ENCODE measurements around the gene DICER1. TPM values are rescaled to one million over a fixed set of nuclear protein-coding genes. Genes with fewer than 3 reads are reported as not detected.

The DICER1 gene
- total RNA-seq, 2 donors from 2014 or later: 52.4 to 52.5 TPM

GRCh38 chr14:95068521-95068920 lies 88.8 kb downstream of the DICER1 start:
- no peak for DNase-seq (ENCODE audit: low spot score)

GRCh38 chr14:95068080-95068479 lies 89.2 kb downstream of the DICER1 start:
- no peak for DNase-seq (ENCODE audit: low spot score)
- intact Hi-C loops (cut with DNase I): no loop called here

More at GRCh38 chr14:95068521-95068920, 88.8 kb downstream of the DICER1 start:
- intact Hi-C loops (cut with DNase I): no loop called here

GRCh38 chr14:95067526-95067925 lies 89.8 kb downstream of the DICER1 start:
- intact Hi-C loops (cut with DNase I): no loop called here
- no peak for DNase-seq (ENCODE audit: low spot score)

GRCh38 chr14:95066427-95066986 lies 90.8 kb downstream of the DICER1 start:
- no peak for DNase-seq (ENCODE audit: low spot score)
- intact Hi-C loops (cut with DNase I): no loop called here

- DNase-seq (ENCODE audit: low spot score): no peak
- intact Hi-C loops (cut with DNase I): no loop called here
Observed at GRCh38 chr14:95065411-95065810, 91.9 kb downstream of the DICER1 start.

- DNase-seq (ENCODE audit: low spot score): no peak
Observed at GRCh38 chr14:95064734-95065133, 92.6 kb downstream of the DICER1 start.

GRCh38 chr14:95064256-95064655 lies 93.1 kb downstream of the DICER1 start:
- no peak for DNase-seq (ENCODE audit: low spot score)
- intact Hi-C loops (cut with DNase I): no loop called here

More at GRCh38 chr14:95064734-95065133, 92.6 kb downstream of the DICER1 start:
- intact Hi-C loops (cut with DNase I): no loop called here

- DNase-seq (ENCODE audit: low spot score): peak; percentile 26
- intact Hi-C loops (cut with DNase I): no loop called here
Observed at GRCh38 chr14:95063391-95063790, 93.9 kb downstream of the DICER1 start.

GRCh38 chr14:95062946-95063345 lies 94.4 kb downstream of the DICER1 start:
- intact Hi-C loops (cut with DNase I): no loop called here
- DNase-seq (ENCODE audit: low spot score): peak; percentile 53

GRCh38 chr14:95062220-95062619 lies 95.1 kb downstream of the DICER1 start:
- intact Hi-C loops (cut with DNase I): no loop called here
- DNase-seq (ENCODE audit: low spot score): peak; percentile 42

- intact Hi-C loops (cut with DNase I): no loop called here
Observed at GRCh38 chr14:95061317-95062093, 95.8 kb downstream of the DICER1 start.

GRCh38 chr14:95059126-95059525 lies 98.2 kb downstream of the DICER1 start:
- DNase-seq (ENCODE audit: low spot score): peak; percentile 8
- intact Hi-C loops (cut with DNase I): no loop called here

More at GRCh38 chr14:95061317-95062093, 95.8 kb downstream of the DICER1 start:
- peak; percentile 71 for DNase-seq (ENCODE audit: low spot score)

GRCh38 chr14:95058491-95058890 lies 98.8 kb downstream of the DICER1 start:
- intact Hi-C loops (cut with DNase I): no loop called here
- peak; percentile 61 for DNase-seq (ENCODE audit: low spot score)

GRCh38 chr14:95057851-95058250 lies 99.5 kb downstream of the DICER1 start:
- DNase-seq (ENCODE audit: low spot score): no peak
- intact Hi-C loops (cut with DNase I): no loop called here

GRCh38 chr14:95057147-95057546 lies 100.2 kb downstream of the DICER1 start:
- no peak for DNase-seq (ENCODE audit: low spot score)

GRCh38 chr14:95056476-95056875 lies 100.9 kb downstream of the DICER1 start:
- DNase-seq (ENCODE audit: low spot score): no peak
- intact Hi-C loops (cut with DNase I): no loop called here

More at GRCh38 chr14:95057147-95057546, 100.2 kb downstream of the DICER1 start:
- intact Hi-C loops (cut with DNase I): no loop called here

- intact Hi-C loops (cut with DNase I): no loop called here
- DNase-seq (ENCODE audit: low spot score): no peak
Observed at GRCh38 chr14:95055318-95055717, 102.0 kb downstream of the DICER1 start.

GRCh38 chr14:95054346-95055280 lies 102.7 kb downstream of the DICER1 start:
- DNase-seq (ENCODE audit: low spot score): no peak
- intact Hi-C loops (cut with DNase I): no loop called here

- DNase-seq (ENCODE audit: low spot score): no peak
- intact Hi-C loops (cut with DNase I): no loop called here
Observed at GRCh38 chr14:95052016-95052585, 105.2 kb downstream of the DICER1 start.
